Hepatocyte (in vitro differentiated cells): ENCODE results near the gene PRCD.

Experiments
- CTCF ChIP-seq: fragments of 200-600 bp; sonication (generic); IDR thresholded peaks from 2 replicates; pipeline ENCODE4 v1.5.1; 2016; ENCODE audit warnings: antibody characterized with exemption, mild to moderate bottlenecking; ENCODE audit not compliant: poor library complexity
- EZH2 ChIP-seq: fragments of 200-600 bp; sonication (generic); IDR thresholded peaks from 2 replicates; pipeline ENCODE4 v1.6.1; 2016; ENCODE audit warnings: antibody characterized with exemption, mild to moderate bottlenecking, borderline replicate concordance
- EZH2phosphoT487 ChIP-seq: fragments of 200-600 bp; sonication (generic); IDR thresholded peaks from one replicate; pipeline ENCODE4 v1.6.1; 2018; ENCODE audit warnings: antibody characterized with exemption, mild to moderate bottlenecking, low read depth, moderate library complexity; ENCODE audit not compliant: unreplicated experiment, severe bottlenecking

- no peak for TF ChIP-seq CTCF
- TF ChIP-seq EZH2: no peak
- no peak for TF ChIP-seq EZH2phosphoT487
Measured at GRCh38 chr17:76499267-76499667, 40.6 kb upstream of the PRCD start.
